NB4 (cell line): Measurements from ENCODE around the gene CCR5AS.

Experiments
- CTCF ChIP-seq: IDR thresholded peaks from one replicate; pipeline ENCODE4 v1.5.1; 2012; ENCODE audit warnings: low read depth, low read length
- MAX ChIP-seq: IDR thresholded peaks from 2 replicates; pipeline ENCODE4 v1.6.1; 2011; ENCODE audit warnings: low read depth, low read length
- POLR2A ChIP-seq: IDR thresholded peaks from 2 replicates; pipeline ENCODE4 v1.6.1; 2011; ENCODE audit warnings: mild to moderate bottlenecking; ENCODE audit not compliant: insufficient read length; ENCODE audit errors: extremely low read depth

GRCh38 chr3:46350262-46350565 is 56.7 kb downstream of the CCR5AS start:
- TF ChIP-seq POLR2A (no peak), CTCF (no peak), MAX (no peak)
